ENCODE measurements around the gene METRN.

GRCh38 chr16:719815-720446, 5.0 kb downstream of the METRN start:
- TF ChIP-seq CTCF (IDR thresholded peaks at IDR 0.05) (no peak), POLR2AphosphoS5 (IDR thresholded peaks at IDR 0.05) (no peak), EP300 (IDR thresholded peaks at IDR 0.05) (no peak), POLR2A (IDR thresholded peaks at IDR 0.05) (no peak)
